GM12864 (cell line): ENCODE data around the gene SEC24B.

Experiments used
- DNase-seq: peaks from one replicate; pipeline ENCODE4 v3.0.0-alpha.2; 2011; ENCODE audit warnings: low read depth
- H3K4me3 ChIP-seq: 2 replicates; pipeline ENCODE4 v1.5.1; 2011; ENCODE audit warnings: mild to moderate bottlenecking, low read depth, low read length, control low read depth
- TF ChIP-seq, protein P1 (sequence below): IDR thresholded peaks from 2 replicates; pipeline ENCODE4 v1.5.1; 2011; ENCODE audit warnings: low read depth, mild to moderate bottlenecking, moderate library complexity, low read length, control low read depth, inconsistent platforms; ENCODE audit errors: missing control alignments

The SEC24B gene

DNA sequence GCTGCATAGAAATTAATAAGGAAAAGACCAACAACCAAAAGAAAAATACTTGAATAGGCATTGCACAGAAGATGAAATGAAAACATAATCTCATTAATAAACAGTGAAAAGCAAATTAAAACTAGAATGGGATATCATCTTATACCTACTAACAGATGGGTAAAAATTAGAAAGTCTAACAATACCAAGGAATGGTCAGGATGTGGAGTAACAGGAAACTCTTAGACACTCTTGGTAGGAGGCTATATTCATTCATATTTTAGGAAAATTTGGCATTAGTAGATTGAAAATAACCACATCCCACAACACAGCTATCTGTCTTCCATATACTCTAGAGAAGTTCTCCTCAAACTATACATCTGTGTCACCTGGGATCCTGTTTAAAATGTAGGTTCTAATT, 36.3 kb downstream of the SEC24B start:
- no peak for DNase-seq
- TF ChIP-seq, protein P1, sequence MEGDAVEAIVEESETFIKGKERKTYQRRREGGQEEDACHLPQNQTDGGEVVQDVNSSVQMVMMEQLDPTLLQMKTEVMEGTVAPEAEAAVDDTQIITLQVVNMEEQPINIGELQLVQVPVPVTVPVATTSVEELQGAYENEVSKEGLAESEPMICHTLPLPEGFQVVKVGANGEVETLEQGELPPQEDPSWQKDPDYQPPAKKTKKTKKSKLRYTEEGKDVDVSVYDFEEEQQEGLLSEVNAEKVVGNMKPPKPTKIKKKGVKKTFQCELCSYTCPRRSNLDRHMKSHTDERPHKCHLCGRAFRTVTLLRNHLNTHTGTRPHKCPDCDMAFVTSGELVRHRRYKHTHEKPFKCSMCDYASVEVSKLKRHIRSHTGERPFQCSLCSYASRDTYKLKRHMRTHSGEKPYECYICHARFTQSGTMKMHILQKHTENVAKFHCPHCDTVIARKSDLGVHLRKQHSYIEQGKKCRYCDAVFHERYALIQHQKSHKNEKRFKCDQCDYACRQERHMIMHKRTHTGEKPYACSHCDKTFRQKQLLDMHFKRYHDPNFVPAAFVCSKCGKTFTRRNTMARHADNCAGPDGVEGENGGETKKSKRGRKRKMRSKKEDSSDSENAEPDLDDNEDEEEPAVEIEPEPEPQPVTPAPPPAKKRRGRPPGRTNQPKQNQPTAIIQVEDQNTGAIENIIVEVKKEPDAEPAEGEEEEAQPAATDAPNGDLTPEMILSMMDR: no peak
- no peak overlapping the region for H3K4me3 ChIP-seq

- H3K4me3 ChIP-seq: no peak overlapping the region
- TF ChIP-seq, protein P1: no peak
- DNase-seq: no peak
These were observed 38.7 kb downstream of the SEC24B start for GRCh38 chr4:109472343-109472761.

DNA sequence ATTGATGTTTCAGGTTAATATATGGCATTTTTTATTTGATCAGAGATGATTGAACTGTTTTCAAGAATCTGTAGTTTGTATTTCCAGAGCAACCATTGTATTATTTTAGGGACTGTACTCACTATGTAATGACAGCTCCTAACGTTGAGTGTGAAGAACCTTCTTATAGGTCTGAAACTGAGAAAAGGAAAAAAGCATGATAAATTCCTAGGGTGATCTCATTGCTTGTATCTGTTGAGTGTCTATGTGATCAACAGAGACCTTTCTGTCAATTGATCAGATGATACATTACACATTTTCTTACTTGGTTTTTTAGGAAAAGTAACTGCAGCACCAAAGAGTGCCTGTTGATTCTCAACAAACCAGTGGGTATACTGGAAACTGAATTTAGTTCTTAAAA, 40.2 kb downstream of the SEC24B start:
- DNase-seq: no peak
- TF ChIP-seq, protein P1: no peak
- H3K4me3 ChIP-seq: no peak overlapping the region

GRCh38 chr4:109486007-109486406, 52.4 kb downstream of the SEC24B start:
- DNase-seq: no peak
- H3K4me3 ChIP-seq: no peak overlapping the region
- TF ChIP-seq, protein P1: no peak

GRCh38 chr4:109494563-109494962, 60.9 kb downstream of the SEC24B start:
- no peak overlapping the region for H3K4me3 ChIP-seq
- DNase-seq: no peak
- TF ChIP-seq, protein P1: no peak

DNA sequence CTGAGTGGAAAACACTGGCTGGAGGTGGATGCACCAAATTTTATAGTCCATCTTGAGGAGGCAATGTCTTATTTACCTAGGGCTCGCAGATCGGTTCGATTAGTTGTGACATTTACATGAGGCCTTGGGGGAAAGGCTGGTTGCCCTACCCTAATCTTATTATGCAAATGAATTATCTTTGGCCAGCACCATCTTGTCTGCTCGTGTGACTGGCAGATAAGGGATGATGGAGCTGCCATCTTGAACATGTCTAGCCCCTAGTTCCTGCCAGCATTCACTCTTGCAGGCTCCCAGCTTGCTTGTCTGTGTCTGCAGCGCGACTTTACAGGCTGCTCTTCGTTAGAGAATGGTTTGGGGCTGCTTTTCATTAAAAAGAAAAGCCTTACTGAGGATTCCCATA, 61.9 kb downstream of the SEC24B start:
- H3K4me3 ChIP-seq: no peak overlapping the region
- no peak for DNase-seq
- TF ChIP-seq, protein P1: no peak

GRCh38 chr4:109496875-109497274, 63.3 kb downstream of the SEC24B start:
- no peak overlapping the region for H3K4me3 ChIP-seq
- TF ChIP-seq, protein P1: no peak
- DNase-seq: no peak
